HG03064 (cell line): ENCODE data around the gene FOXD4L1.
"Not testable (repeated sequence)": the region's sequence is repeated elsewhere in the genome, so short reads cannot be mapped to it uniquely, and the experiment has no call there.

Experiments used
- ATAC-seq: cut with Tn5 transposase; IDR thresholded peaks from one replicate; pipeline ENCODE4 v1.9.1; 2021; ENCODE audit warnings: low read depth; ENCODE audit not compliant: unreplicated experiment

The FOXD4L1 gene

GRCh38 chr2:113521492-113521891 is 23.0 kb downstream of the FOXD4L1 start:
- not testable (repeated sequence) for ATAC-seq

GRCh38 chr2:113524986-113525385 is 26.5 kb downstream of the FOXD4L1 start:
- ATAC-seq, result not testable (repeated sequence)

GRCh38 chr2:113527350-113528045 is 29.0 kb downstream of the FOXD4L1 start:
- not testable (repeated sequence) for ATAC-seq

- not testable (repeated sequence) for ATAC-seq
Observed at GRCh38 chr2:113528126-113528525, 29.7 kb downstream of the FOXD4L1 start.

- not testable (repeated sequence) for ATAC-seq
Observed at GRCh38 chr2:113528904-113529303, 30.4 kb downstream of the FOXD4L1 start.

GRCh38 chr2:113532991-113533390 is 34.5 kb downstream of the FOXD4L1 start:
- not testable (repeated sequence) for ATAC-seq

GRCh38 chr2:113536573-113536972 is 38.1 kb downstream of the FOXD4L1 start:
- not testable (repeated sequence) for ATAC-seq

GRCh38 chr2:113540834-113541203 is 42.4 kb downstream of the FOXD4L1 start:
- not testable (repeated sequence) for ATAC-seq

- not testable (repeated sequence) for ATAC-seq
Observed at GRCh38 chr2:113541204-113541975, 42.9 kb downstream of the FOXD4L1 start.

- not testable (repeated sequence) for ATAC-seq
Observed at GRCh38 chr2:113541976-113542485, 43.6 kb downstream of the FOXD4L1 start.

- not testable (repeated sequence) for ATAC-seq
Observed at GRCh38 chr2:113542529-113542928, 44.1 kb downstream of the FOXD4L1 start.
